ENCODE data around the gene TMPRSS9.

DNA sequence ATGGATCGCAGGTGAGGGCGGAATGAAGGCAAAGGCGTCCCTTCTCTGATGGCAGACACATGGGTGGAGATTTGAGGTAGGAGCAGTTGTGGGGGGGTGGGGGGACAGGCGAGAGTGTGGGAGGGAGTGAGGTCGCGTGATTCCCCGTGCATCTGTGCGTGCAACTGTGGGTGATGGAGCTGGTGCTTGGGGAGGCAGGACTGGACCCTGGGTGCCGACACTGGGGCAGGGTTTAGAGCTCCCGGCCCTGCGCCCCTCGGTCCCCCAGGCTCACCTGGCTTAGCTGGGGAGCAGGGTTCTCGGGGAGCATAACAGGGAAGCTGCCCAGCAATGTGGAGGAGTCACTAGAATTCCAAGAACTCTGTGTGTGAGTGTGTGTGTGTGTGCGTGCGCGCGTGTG lies 3.4 kb downstream of the TMPRSS9 start:
- TF ChIP-seq CTCF (IDR thresholded peaks at IDR 0.05) (no peak), POLR2A (IDR thresholded peaks at IDR 0.05) (no peak)

Data from Peyer's patch (tissue), 4 donors.